Tibial artery (tissue), 4 donors: ENCODE data around the gene NHLRC4.
A peak's percentile ranks its signal among the peaks of the same experiment; 100 is the strongest.

Source experiments
- DNase-seq, 2 donors: peaks; one replicate each; pipeline ENCODE4 v3.0.0-alpha.2; 2019
- H3K27ac ChIP-seq, 2 donors: fragments of 200-600 bp; sonication (generic) in 1 of 2; 1 replicate in 1 of 2; 2 replicates in 1 of 2; pipeline ENCODE4 v1.5.1; 2018 to 2019; ENCODE audit warnings: mild to moderate bottlenecking in 1 of 2
- H3K27me3 ChIP-seq, 2 donors: fragments of 200-600 bp; sonication (generic) in 1 of 2; one replicate each; pipeline versions ENCODE4 v1.5.1 to v1.6.0; 2016 to 2019
- H3K36me3 ChIP-seq, 3 donors: fragments of 200-600 bp; sonication (generic) in 2 of 3; one replicate each; pipeline ENCODE4 v1.5.1; 2016 to 2019; ENCODE audit warnings: mild to moderate bottlenecking in 2 of 3
- H3K4me1 ChIP-seq, 4 donors: fragments of 200-600 bp; sonication (generic) in 2 of 4; 1 replicate in 3 of 4; 2 replicates in 1 of 4; pipeline ENCODE4 v1.5.1; 2016 to 2019
- H3K4me3 ChIP-seq, 2 donors: fragments of 200-600 bp; sonication (generic) in 1 of 2; 1 replicate in 1 of 2; 2 replicates in 1 of 2; pipeline ENCODE4 v1.5.1; 2018 to 2019; ENCODE audit warnings: mild to moderate bottlenecking in 2 of 2
- H3K9me3 ChIP-seq, 3 donors: fragments of 200-600 bp; sonication (generic) in 1 of 3; one replicate each; pipeline ENCODE4 v1.5.1; 2016 to 2019
- CTCF ChIP-seq, 2 experiments: fragments of 200-600 bp in 1 of 2; fragments of 450-650 bp in 1 of 2; IDR thresholded peaks; one replicate each; pipeline ENCODE4 v1.5.1; 2017 to 2019; ENCODE audit warnings: antibody characterized with exemption in 2 of 2, mild to moderate bottlenecking in 1 of 2, moderate library complexity in 1 of 2
- intact Hi-C: fragments of 100-400 bp; cut with DNase I; formaldehyde crosslinking; loops from one replicate; pipeline ENCODE4 v1.15.0; 2023; ENCODE audit warnings: low total_unique reads

The NHLRC4 gene, protein sequence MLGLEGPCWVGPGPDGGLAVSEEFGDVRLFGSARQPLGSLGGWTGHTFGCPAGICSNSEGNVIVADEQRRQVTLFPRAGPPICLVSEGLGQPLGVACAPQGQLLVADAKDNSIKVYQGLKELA

DNA sequence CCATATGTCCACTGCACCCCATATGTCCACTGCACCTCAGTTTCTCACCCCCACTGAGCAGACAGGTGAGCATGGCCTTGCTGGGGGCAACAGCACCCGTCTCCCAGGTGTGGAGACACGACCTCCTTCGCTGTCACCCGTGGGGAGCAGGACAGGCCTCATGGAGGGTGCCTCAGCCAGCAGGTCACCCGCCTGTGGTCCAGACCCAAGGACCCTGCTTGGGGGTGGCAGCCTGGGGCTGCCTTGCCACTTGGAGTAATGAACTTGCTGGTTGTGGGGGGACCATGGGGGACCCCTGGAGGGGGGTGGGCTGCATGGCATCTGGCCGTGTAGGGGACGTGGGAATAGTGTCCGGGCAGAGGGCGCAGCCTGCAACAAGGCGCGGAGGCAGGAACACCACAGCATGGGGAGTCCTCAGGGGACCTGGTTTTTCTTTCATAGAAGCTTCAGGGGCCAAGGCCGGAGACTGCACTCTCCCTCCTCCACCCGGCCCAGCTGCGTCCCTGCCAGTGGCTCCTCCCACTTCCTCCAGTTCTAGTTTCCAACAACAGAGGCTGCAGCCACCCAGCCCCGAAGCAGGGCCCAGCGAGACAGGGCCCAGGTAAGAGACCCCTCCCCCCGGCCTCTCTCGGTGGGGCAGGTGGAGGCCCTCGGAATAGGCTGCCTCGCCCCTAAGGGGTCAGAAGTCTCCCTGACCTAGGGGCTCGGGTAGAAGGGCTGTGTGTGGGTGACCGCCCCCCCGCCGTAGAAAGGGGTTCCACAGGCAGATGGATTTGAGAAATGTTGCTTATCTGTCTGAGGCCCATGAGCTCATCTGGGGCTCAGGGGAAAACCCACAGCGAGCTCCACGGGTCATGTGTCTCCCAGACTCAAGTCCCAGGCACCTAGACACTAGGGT, at the start of gene NHLRC4:
NHLRC4 (plus strand) TSS at position 531 of the 898 bp plus-strand sequence. CDS start 1,043 bp downstream, outside the sequence.
- peak; percentile 61 to 79 for DNase-seq
- Histone ChIP-seq H3K4me1 (peaks cover 0 to 44% (median 30%) of the 10 kb centered on the region in 4 donors), H3K9me3 (no peaks in the 10 kb centered on the region), H3K36me3 (no peaks in the 10 kb centered on the region), H3K4me3 (peak within 1 kb of the TSS; percentile 10 to 22), H3K27me3 (peaks cover 0 to 39% of the 10 kb centered on the region in 2 donors), H3K27ac (no peak within 1 kb of the TSS)
- no peak for TF ChIP-seq CTCF (IDR thresholded peaks at IDR 0.05)
- intact Hi-C loops, result no loop called here

GRCh38 chr16:518858-519257, 47.9 kb upstream of the NHLRC4 start:
- intact Hi-C loops, result no loop called here
- Histone ChIP-seq H3K27ac (no peak overlapping the region), H3K4me1 (peaks cover 0 to under 1% (median 0%) of the 10 kb centered on the region in 4 donors), H3K36me3 (peaks cover 27 to 74% (median 39%) of the 10 kb centered on the region in 3 donors), H3K9me3 (no peaks in the 10 kb centered on the region), H3K4me3 (no peak overlapping the region), H3K27me3 (no peaks in the 10 kb centered on the region)
- DNase-seq, result no peak
- TF ChIP-seq CTCF (IDR thresholded peaks at IDR 0.05), result no peak

DNA sequence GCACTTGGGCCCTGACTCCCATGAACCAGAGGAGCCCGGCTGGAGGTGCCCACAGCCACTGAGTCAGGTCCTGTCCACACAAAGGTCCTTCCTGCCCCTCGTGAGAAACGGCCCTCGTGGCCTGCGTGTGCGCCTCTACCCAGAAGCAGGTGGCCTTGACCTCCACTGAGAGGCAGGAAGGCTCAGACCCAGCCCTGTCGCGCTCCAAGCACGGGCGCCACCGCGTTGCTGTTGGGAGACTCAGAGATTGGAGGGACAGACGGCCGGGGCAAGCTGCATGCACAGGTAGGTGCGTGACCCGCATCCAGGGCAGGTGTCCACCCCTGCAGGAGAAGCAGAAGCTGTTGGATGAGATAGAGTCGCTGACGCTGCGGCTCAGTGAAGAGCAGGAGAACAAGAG, 47.4 kb upstream of the NHLRC4 start:
- Histone ChIP-seq H3K9me3 (no peaks in the 10 kb centered on the region), H3K36me3 (peaks cover 27 to 69% (median 39%) of the 10 kb centered on the region in 3 donors), H3K27ac (no peak overlapping the region), H3K27me3 (no peaks in the 10 kb centered on the region), H3K4me3 (no peak overlapping the region), H3K4me1 (peaks cover 0 to 6% (median 0%) of the 10 kb centered on the region in 4 donors)
- DNase-seq, result no peak
- intact Hi-C loops, result no loop called here
- TF ChIP-seq CTCF (IDR thresholded peaks at IDR 0.05), result no peak

DNA sequence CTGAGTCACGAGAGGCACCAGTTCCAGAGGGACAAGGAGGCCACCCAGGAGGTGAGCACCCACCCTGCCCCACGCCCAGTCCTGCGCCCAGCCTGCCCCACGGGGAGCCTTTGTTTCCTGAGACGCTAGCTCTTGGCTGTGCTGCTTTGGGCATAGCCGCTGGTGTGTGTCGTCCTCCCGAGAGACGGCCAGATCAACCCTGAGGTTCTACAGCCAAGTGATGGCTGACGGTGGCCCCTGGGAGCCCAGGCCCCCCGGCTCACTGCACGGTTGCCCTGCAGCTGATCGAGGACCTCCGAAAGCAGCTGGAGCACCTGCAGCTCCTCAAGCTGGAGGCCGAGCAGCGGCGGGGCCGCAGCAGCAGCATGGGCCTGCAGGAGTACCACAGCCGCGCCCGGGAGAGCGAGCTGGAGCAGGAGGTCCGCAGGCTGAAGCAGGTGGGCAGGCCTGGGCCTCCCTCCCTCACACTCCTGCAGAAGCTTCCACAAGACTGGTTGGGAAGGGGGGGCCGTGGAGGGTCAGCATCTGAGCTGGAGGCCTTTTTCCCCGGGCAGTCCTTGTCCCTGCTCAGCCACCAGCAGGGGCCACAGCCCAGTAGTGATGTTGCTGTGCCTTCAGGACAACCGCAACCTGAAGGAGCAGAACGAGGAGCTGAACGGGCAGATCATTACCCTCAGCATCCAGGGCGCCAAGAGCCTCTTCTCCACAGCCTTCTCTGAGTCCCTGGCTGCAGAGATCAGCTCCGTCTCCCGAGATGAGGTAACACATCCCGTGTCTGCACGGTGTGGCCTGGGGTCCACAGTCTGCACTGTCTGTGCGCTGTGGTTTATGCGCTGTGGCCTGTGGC, 46.7 kb upstream of the NHLRC4 start:
- peaks cover 27 to 65% (median 39%) of the 10 kb centered on the region in 3 donors for H3K36me3 ChIP-seq
- H3K27ac ChIP-seq, result no peak overlapping the region
- H3K27me3 ChIP-seq, result no peaks in the 10 kb centered on the region

More for the DNA sequence above, 46.7 kb upstream of the NHLRC4 start:
- Histone ChIP-seq H3K9me3 (no peaks in the 10 kb centered on the region), H3K4me1 (peaks cover 0 to 13% (median 3%) of the 10 kb centered on the region in 4 donors), H3K4me3 (no peak overlapping the region)
- DNase-seq, result no peak
- intact Hi-C loops, result no loop called here
- TF ChIP-seq CTCF (IDR thresholded peaks at IDR 0.05), result no peak
